Ishikawa (cell line): ENCODE results near the gene ACTC1.

Experiments
- EP300 ChIP-seq: IDR thresholded peaks from 2 replicates; pipeline ENCODE4 v1.6.1; 2012; ENCODE audit warnings: borderline replicate concordance
- MAX ChIP-seq: IDR thresholded peaks from 2 replicates; pipeline ENCODE4 v1.6.1; 2012
- YY1 ChIP-seq: IDR thresholded peaks from 2 replicates; pipeline ENCODE4 v1.6.1; 2012; ENCODE audit warnings: low read depth

- TF ChIP-seq YY1: no peak
- no peak for TF ChIP-seq EP300
- TF ChIP-seq MAX: no peak
These were observed 7.7 kb upstream of the ACTC1 start for GRCh38 chr15:34802803-34803750.
